Measurements from ENCODE around the gene PLAAT4.

- TF ChIP-seq CTCF (conservative IDR thresholded peaks at IDR 0.05; ENCODE audit: low read length) (no peak), EZH2phosphoT487 (IDR thresholded peaks at IDR 0.05; ENCODE audit: borderline replicate concordance) (no peak)
Observed at GRCh38 chr11:63508745-63509144, 27.9 kb upstream of the PLAAT4 start.
